Skeletal muscle tissue (tissue), 4 donors: ENCODE measurements around the gene FANCG. TPM values are rescaled to one million over a fixed set of nuclear protein-coding genes. Genes with fewer than 3 reads are reported as not detected.

Source experiments
- H3K27ac ChIP-seq: one replicate; pipeline ENCODE4 v1.7.0; 2013; ENCODE audit warnings: mild to moderate bottlenecking, low read depth, low read length, inconsistent platforms
- H3K27me3 ChIP-seq, 3 donors: one replicate each; pipeline ENCODE4 v1.7.0; 2013; ENCODE audit warnings: low read length in 3 of 3; ENCODE audit not compliant: control insufficient read depth in 3 of 3, insufficient read depth in 3 of 3
- H3K36me3 ChIP-seq, 3 donors: one replicate each; pipeline ENCODE4 v1.7.0; 2013; ENCODE audit warnings: low read length in 3 of 3; ENCODE audit not compliant: control insufficient read depth in 3 of 3, insufficient read depth in 3 of 3
- H3K4me1 ChIP-seq, 3 donors: one replicate each; pipeline ENCODE4 v1.7.0; 2013; ENCODE audit warnings: low read length in 3 of 3, mild to moderate bottlenecking in 3 of 3; ENCODE audit not compliant: control insufficient read depth in 3 of 3, insufficient read depth in 3 of 3
- H3K4me3 ChIP-seq, 3 donors: one replicate each; pipeline ENCODE4 v1.7.0; 2013; ENCODE audit warnings: low read length in 3 of 3
- H3K9ac ChIP-seq, 3 donors: one replicate each; pipeline ENCODE4 v1.7.0; 2013; ENCODE audit warnings: low read length in 3 of 3, mild to moderate bottlenecking in 3 of 3, moderate library complexity in 2 of 3, low read depth in 1 of 3
- H3K9me3 ChIP-seq, 3 donors: one replicate each; pipeline ENCODE4 v1.7.0; 2013; ENCODE audit warnings: low read length in 3 of 3; ENCODE audit not compliant: control insufficient read depth in 3 of 3
- total RNA-seq: library from RNA; depleted of rRNA; stranded (reverse); fragments of >200 nt; gene quantifications from one replicate; pipeline ENCODE4 v1.2.3, GENCODE V29; 2014
- donor health status: Osteomylitis.

Gene FANCG
- total RNA-seq, 1 donor from 2014 or later, result 14.6 TPM

DNA sequence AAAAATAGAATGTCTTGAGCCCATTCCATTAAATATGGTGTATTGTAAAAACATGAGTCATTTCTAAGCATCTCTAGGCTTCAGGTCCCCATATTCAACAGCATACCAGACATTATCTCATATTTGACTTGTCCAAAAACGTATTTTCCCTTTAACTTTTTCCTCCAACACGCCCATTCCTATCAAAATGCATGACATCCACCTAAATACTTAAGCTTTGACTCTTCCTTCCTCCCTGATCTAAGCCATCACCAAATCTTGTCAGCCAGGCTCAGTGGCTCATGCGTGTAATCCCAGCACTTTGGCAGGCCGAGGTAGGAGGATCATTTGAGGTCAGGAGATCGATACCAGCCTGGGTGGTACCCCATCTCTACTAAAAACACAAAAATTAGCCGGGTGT lies 31.2 kb downstream of the FANCG start:
- no peak overlapping the region for H3K9ac ChIP-seq
- H3K9me3 ChIP-seq, result no peaks in the 10 kb centered on the region
- no peak overlapping the region for H3K4me3 ChIP-seq
- no peak overlapping the region for H3K27ac ChIP-seq
- H3K36me3 ChIP-seq, result peaks cover 25 to 45% (median 37%) of the 10 kb centered on the region in 3 donors
- H3K4me1 ChIP-seq, result peaks cover 7 to 9% (median 8%) of the 10 kb centered on the region in 3 donors
- no peaks in the 10 kb centered on the region for H3K27me3 ChIP-seq

DNA sequence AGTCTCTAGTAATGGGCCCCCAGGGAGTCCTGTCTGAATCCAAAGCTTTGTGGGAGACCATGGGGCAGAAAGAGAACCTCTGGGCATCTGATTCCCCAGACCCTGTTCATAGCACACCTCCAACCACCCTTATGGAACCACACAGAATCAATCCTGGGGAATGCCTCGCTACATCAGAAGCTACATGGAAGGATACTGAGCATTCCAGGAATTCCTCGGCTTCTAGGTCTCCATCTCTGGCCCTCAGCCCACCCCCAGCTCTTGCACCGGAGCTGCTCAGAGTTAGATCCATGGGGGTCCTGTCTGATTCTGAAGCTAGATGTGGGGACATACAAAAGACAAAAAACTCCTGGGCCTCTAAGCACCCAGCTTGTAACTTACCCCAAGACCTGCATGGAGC lies 35.7 kb downstream of the FANCG start:
- Histone ChIP-seq H3K36me3 (peaks cover 36 to 51% (median 49%) of the 10 kb centered on the region in 3 donors), H3K27ac (no peak overlapping the region), H3K4me1 (no peaks in the 10 kb centered on the region), H3K9me3 (no peaks in the 10 kb centered on the region), H3K27me3 (no peaks in the 10 kb centered on the region), H3K4me3 (no peak overlapping the region), H3K9ac (no peak overlapping the region)

DNA sequence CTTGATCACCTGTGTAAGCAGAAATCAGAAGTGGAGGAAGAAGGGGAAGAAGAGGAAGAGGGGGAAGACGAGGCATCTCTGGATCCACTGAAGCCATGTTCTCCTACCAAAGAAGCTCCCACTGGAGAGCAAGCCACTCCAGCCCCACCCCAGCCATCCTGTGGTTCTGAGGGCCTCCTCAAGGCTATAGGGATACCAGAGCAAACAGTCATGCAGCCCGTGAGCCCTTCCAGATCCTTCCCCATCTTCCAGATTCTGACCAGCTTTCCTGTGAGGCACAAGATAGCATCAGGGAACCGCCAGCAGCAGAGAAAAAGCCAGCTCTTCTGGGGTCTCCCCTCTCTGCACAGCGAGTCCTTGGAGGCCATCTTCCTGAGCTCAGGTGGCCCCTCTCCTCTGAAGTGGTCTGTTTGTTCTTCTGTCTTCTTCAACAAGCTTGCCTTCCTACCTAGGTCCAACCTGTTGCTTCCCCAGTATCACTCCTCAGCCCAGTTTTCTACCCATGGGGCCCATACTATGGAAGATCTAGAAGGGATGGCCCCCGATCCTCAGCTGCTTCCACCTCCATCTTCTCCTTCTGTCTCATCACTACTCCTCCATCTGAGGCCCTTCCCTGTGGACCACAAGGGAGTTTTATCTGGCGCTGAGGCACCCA lies 36.7 kb downstream of the FANCG start:
- Histone ChIP-seq H3K4me1 (no peaks in the 10 kb centered on the region), H3K9me3 (no peaks in the 10 kb centered on the region), H3K36me3 (peaks cover 34 to 50% (median 46%) of the 10 kb centered on the region in 3 donors), H3K4me3 (no peak overlapping the region), H3K9ac (no peak overlapping the region), H3K27me3 (no peaks in the 10 kb centered on the region), H3K27ac (no peak overlapping the region)

DNA sequence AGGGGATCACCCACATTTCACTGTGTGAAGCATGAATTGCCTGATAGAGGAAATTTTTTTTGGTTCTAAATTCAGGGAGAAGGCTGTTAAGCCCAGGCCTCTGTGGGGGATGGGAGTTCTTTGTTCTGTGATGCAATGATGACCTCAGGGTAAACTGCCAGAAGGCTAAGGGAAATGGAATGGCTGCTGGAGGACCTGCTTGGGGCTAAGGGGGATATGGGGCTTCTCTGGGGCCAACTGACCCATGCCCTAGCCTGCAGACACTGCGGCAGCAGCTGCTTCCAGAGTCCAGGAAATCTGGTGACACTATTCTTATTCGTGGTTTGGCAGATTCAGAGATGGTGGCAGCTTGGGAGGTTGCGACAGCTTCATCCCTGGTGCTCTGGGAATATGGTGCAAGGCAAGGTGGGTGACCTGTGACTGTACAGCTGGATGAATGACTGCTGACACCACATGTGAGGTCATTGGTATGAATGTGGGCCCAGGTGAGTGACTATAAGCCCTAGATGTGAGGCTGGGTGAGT lies 37.6 kb downstream of the FANCG start:
- Histone ChIP-seq H3K36me3 (peaks cover 33 to 46% (median 46%) of the 10 kb centered on the region in 3 donors), H3K4me1 (no peaks in the 10 kb centered on the region), H3K9me3 (no peaks in the 10 kb centered on the region), H3K9ac (no peak overlapping the region), H3K4me3 (no peak overlapping the region), H3K27me3 (no peaks in the 10 kb centered on the region), H3K27ac (no peak overlapping the region)

DNA sequence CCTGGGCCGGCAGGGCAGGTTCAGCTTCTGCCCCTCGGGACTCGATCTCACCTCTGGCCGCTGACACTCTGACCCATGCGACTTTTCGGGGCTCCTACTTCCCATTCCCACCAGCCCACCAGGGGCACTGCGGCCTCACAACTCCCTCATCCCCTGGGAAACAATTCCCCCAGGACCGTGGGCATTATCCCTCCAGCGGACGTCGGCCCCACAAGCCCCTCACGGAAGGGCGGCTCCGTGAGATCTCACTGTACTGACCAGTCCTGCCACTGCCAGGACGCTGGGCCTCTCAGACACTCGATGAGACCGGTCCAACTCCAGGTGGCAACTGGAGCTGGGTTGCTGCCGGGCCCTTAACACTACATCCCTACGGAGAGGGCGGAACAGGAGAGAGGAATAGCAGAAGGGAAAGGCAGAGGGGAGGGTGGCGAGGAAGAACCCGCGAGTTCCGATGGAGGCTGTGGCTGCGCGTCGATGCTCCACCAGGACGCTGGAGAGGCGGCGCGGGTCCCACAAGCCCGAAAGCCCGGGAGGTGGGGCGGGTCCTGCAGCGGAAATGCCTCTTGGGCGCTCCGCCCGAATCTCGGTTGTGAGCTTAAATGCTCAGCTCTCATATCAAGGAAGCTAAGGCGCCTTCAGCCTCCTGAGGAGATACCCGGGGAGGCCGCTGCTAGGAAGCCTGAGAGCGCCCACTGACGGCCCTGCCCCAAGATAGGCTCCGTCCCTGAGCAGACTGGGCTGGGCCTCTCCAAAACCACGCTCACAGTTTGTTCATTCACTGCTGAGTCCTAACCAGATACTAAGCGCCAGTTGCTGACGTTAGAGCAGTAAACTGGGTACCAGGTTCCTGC lies 43.7 kb downstream of the FANCG start:
- Histone ChIP-seq H3K36me3 (peaks cover 12 to 34% (median 15%) of the 10 kb centered on the region in 3 donors), H3K27ac (no peak overlapping the region), H3K9me3 (no peaks in the 10 kb centered on the region), H3K9ac (peak overlapping the region in 2 of 3 donors; percentile 14 to 32), H3K4me1 (peaks cover 0 to 3% (median 0%) of the 10 kb centered on the region in 3 donors), H3K4me3 (peak overlapping the region; percentile 36 to 51 (median 49)), H3K27me3 (no peaks in the 10 kb centered on the region)

DNA sequence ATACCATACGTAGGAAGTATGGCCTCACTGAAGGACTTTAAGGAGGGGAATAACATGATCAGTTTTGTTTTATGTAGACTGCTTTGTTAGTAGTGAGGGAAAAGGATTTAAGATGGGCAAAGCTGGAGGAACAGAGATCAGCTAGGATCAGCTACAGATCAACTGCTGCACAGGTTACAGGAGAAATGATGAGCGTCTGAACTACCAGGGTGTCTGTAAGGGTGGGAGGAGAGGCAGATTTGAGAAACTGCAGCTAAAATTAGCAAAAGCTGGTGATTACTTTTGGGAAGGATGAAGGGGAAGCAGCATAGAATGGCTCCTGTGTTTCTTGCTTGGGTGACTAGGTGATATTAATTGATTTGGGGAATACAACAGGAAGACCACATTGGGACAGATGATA lies 46.6 kb downstream of the FANCG start:
- Histone ChIP-seq H3K4me3 (no peak overlapping the region), H3K9me3 (no peaks in the 10 kb centered on the region), H3K36me3 (peaks cover 12 to 27% (median 13%) of the 10 kb centered on the region in 3 donors), H3K27ac (no peak overlapping the region), H3K9ac (no peak overlapping the region), H3K4me1 (peaks cover 0 to 3% (median 0%) of the 10 kb centered on the region in 3 donors), H3K27me3 (no peaks in the 10 kb centered on the region)

DNA sequence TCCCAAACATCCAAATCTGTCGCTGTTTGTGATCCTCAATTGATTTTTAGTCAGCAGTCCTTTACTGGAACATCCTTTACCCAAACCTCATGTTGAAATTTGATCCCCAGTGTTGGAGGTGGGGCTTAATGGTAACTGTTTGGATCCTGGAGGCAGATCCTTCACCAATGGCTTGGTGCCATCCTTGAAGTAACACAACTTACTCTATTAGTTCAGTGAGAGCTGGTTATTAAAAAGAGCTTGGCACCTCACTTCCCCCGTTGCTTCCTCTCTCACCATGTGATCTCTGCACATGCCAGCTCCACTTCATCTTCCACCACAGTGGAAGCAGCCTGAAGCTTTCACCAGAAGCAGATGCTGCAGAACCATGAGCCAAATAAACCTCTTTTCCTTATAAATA lies 49.9 kb downstream of the FANCG start:
- Histone ChIP-seq H3K9me3 (no peaks in the 10 kb centered on the region), H3K27ac (no peak overlapping the region), H3K27me3 (no peaks in the 10 kb centered on the region), H3K4me3 (no peak overlapping the region), H3K4me1 (peaks cover 0 to 8% (median 4%) of the 10 kb centered on the region in 3 donors), H3K36me3 (peaks cover 7 to 15% (median 11%) of the 10 kb centered on the region in 3 donors), H3K9ac (no peak overlapping the region)

DNA sequence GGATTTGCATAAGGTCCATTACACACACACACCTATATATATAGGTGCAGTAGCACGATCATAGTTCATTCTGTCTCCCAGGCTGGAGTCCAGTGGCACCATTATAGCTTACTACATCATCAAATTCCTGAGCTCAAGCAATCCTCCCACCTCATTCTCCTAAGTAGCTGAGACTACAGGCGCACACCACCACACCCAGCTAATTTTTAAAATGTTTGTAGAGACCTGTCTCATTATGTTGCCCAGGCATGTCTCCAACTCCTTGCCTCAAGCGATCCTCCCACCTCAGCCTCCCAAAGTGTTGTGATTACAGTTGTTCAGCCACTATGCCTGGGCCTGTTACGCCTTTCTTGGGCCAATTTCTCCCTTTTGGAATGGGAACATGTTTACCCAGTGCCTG lies 50.5 kb downstream of the FANCG start:
- H3K4me3 ChIP-seq, result no peak overlapping the region
- H3K9me3 ChIP-seq, result no peaks in the 10 kb centered on the region
- no peak overlapping the region for H3K27ac ChIP-seq
- peaks cover 0 to 8% (median 4%) of the 10 kb centered on the region in 3 donors for H3K4me1 ChIP-seq
- H3K27me3 ChIP-seq, result no peaks in the 10 kb centered on the region
- H3K36me3 ChIP-seq, result peaks cover 7 to 18% (median 13%) of the 10 kb centered on the region in 3 donors
- H3K9ac ChIP-seq, result no peak overlapping the region

DNA sequence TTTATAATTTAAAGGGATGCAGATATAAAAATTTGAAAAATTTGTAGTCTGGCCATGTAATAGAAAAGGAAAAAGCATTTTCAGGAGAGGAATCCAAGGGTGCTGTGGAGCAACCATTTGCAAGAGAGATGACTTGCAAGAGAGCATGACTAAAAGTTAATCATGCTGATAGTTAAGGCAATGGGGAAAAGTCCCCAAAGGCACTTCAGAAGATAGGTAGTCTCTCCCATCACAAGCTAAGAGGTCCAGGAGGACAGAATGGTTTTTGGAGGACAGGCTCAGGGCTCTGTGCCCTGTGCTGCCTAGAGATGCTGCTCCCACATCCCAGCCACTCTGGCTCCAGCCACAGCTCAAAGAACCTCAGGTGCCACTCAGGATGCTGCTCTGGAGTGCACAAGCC lies 51.4 kb downstream of the FANCG start:
- Histone ChIP-seq H3K36me3 (peaks cover 6 to 22% (median 19%) of the 10 kb centered on the region in 3 donors), H3K4me1 (peaks cover 0 to 8% (median 4%) of the 10 kb centered on the region in 3 donors)

DNA sequence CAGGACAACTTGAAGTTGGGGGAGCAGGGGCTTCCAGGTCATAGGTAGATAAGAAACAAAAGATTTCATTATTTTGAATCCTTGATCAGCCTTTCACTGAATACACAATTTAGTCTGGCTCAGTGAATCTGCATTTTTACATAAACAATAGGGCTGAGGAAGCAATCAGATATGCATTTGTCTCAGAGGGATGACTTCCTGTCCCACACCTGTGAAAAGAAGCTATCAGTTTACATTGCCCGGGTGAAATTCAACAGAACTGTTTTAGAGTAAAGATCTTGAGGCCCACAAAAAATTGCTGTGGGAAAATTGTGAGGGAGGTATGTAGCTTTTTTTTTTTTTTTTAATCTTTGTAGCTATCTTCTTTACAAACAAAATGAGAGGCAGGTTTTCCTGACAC lies 51.9 kb downstream of the FANCG start:
- no peaks in the 10 kb centered on the region for H3K9me3 ChIP-seq
- H3K4me1 ChIP-seq, result peaks cover 0 to 8% (median 4%) of the 10 kb centered on the region in 3 donors
- H3K36me3 ChIP-seq, result peaks cover 1 to 19% (median 15%) of the 10 kb centered on the region in 3 donors
- H3K27ac ChIP-seq, result no peak overlapping the region
- no peak overlapping the region for H3K9ac ChIP-seq
- H3K27me3 ChIP-seq, result no peaks in the 10 kb centered on the region
- H3K4me3 ChIP-seq, result no peak overlapping the region

More for the DNA sequence above, 51.4 kb downstream of the FANCG start:
- H3K9ac ChIP-seq, result no peak overlapping the region
- no peaks in the 10 kb centered on the region for H3K9me3 ChIP-seq
- H3K27me3 ChIP-seq, result no peaks in the 10 kb centered on the region
- H3K27ac ChIP-seq, result no peak overlapping the region
- no peak overlapping the region for H3K4me3 ChIP-seq
